NK-92 treated with Interleukin-12 subunit alpha and Interleukin-12 subunit beta, amount 100 ng/mL, for 24 hours (cell line): ENCODE results near the gene CTBP2.

Source experiments
- DNase-seq: peaks from one replicate; lab custom pipeline; 2025; lab: John Stamatoyannopoulos, UW

The CTBP2 gene

DNA sequence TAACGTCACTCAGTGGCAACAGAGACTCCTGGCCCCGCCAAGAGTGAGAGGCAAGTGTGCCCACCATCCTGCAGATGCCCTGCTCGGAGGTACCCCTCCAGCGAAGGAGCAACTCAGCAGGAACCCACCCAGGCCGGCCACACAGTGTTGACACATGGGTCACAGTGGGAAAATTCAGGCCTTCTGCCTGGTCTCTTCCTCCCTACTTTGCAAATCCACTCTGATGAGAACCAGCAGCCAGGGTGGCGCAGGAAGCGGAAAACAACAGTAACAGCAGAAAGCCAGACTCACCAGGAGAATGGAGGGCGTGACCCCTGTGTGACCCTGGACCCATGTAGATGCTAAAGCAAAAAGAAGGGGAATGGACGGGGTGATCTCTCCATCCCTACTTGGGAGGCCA is 53.8 kb downstream of the CTBP2 start:
- no peak for DNase-seq

DNA sequence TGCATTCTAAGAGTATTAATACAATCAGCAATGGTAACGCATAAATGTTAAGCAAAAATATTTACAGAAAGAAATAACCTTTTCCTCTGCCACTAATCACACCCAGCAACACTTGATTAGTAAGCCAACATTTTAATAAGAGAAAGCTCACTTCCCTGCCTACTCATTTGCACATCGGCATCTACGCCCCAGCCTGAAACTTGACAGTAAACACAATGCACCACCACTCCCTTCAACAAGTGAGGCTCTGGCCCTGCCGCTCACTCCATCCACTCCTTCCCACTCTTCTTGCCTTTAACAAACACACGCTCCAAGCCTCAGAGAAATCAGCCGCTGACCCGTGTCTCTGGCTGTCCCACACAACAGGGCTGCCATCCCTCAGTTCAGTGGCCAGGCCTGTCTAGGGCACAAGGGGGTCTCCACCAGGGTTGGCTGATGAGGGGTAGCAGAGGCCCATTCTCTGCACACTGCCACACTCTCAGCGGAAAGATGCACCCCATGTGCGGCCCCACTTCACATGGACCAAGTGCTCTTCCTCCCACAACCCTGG is 54.6 kb downstream of the CTBP2 start:
- no peak for DNase-seq

DNA sequence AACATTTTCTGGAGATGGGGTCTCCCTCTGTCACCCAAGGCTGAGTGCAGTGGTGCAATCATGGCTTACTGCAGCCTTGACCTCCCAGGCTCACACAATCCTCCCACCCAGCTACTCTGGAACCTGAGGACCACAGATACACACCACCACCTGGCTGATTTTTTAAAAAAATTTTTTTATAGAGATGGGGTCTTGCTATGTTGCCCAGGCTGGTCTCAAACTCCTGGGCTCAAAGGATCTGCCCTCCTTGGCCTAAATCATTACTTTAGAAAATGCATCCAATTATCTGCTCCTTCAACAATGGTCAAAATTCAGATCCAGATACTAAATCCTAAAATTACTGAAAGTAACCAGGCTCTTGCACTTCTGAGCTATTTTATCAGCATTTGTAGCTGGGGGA is 55.2 kb downstream of the CTBP2 start:
- no peak for DNase-seq

DNA sequence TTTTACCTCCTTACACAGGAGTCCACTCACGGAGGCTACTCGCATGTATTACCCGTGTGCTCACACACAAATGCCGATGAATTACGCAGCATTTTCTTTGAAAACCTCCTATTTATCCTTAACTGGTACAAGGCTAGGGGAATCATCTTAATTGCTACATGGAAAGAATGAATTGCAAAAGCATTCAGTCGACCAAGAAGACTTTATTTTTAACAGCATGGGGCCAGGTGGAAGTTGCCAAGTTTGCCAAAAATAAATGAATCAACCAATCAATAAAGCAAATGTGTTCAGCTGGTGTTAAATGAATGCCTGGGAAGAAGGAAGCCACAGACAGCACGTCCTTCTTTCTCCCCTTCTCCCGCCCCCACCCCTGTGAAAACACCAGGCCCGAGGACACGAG is 55.8 kb downstream of the CTBP2 start:
- DNase-seq, result no peak

DNA sequence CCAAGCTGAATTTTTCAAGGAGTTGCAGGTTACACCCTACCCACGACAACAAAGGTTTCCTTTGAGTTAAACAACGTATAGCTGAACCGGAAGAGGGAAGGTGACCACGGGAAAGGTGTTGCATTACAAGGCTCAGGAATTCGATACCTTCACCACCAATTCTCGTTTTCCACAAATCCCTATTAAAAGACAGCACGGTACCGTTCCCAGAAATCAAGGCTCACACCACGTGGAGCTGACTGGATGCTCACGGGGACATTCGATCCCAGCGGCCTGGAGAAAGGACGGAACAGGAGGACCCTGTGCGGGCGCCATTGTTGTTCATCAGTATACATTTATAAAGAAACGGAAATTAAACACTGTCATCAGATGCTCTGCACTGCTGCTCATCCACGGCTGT is 56.4 kb downstream of the CTBP2 start:
- no peak for DNase-seq

DNA sequence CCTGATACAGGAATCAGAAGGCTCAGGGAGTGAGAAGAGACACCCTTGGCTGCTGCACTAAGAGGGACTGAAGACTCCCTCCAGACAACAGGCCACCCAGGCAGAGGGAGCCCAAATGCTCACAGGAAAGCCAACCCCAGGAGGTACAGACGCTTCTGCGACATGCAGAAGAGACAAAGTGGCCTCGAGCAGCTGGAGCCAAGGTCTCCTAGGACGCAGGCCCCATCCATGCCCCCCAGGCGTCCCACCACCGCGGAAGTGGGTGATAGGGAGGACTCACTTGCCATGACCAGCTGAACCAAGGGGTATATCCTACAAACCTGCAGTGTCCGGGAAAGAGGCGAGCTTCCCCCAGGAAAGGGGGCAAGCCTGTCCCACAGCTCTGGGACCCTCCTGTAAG is 56.9 kb downstream of the CTBP2 start:
- no peak for DNase-seq

DNA sequence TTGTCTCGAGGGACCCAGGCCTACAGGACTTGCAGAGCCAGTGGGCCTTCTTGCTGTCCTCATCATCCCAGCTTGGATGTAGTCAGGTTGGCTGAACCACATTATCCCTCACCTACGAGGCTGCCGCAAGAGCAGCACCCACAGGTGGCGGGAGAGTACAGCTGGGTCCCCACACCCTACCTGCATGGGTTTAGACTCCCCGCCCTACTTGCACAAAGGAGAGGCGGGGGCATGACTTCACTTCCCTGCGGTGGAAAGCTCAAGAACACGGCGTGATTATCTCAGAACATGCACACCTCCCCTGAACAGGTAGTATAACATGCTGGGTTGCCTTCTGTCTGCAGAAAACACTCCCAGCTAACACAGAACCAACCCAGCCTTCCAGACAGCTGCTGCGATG is 57.5 kb downstream of the CTBP2 start:
- DNase-seq, result no peak

DNA sequence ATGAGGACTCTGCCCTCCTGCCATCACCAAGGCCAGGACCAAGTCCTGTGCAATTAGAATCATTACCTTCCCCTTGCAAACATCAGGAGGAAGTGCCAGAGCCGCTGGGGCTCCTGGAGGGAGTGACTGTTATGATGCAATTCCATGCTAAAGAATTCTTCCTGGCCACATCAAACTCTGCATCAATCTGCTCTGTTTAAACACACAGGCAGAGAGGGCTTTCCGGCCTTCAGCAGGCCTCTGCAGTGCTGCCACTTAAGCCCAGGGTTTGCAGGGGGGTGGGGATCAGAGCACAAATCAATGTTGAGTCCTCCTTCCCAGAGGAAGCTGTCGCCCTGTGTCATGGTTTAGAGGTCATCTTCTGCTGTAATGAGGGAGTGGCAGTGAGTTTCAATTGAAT is 58.1 kb downstream of the CTBP2 start:
- no peak for DNase-seq

DNA sequence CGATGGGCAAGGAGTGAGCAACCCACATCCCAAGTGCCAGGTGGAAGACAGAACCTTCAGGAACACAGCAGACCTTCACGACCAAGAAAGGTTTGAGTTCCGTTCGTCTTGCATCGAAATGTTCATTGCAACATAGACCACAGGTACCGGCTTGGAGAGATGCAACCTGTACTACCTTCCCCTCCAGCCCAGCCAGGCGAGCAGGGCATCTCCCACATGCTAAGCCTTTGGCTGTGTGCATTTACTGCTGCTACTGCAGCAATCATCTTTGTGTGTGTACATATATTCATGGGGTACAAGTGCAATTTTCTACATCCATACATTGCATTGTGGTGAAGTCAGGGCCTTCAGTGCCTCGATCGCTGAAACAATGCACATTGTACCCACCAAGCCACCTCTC is 58.8 kb downstream of the CTBP2 start:
- DNase-seq, result no peak

DNA sequence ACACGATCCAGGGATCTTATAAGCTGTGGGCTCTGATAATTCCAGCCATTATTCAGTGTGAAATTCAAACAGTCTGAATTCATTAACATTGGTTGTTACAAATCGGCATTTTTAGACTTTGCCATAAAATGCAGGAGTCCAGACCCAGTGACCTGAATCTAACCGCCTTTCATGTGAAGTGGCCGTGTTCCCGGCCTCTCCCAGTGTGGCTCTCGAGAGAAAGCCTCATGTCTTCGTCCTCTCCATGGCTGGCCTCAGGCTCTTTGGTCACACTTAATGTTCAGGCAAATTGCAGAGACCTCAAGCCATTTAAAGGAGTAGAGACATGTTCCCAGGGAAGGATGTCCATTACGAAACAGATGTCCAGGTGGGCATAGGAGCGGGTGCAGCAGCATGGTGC is 59.3 kb downstream of the CTBP2 start:
- no peak for DNase-seq

DNA sequence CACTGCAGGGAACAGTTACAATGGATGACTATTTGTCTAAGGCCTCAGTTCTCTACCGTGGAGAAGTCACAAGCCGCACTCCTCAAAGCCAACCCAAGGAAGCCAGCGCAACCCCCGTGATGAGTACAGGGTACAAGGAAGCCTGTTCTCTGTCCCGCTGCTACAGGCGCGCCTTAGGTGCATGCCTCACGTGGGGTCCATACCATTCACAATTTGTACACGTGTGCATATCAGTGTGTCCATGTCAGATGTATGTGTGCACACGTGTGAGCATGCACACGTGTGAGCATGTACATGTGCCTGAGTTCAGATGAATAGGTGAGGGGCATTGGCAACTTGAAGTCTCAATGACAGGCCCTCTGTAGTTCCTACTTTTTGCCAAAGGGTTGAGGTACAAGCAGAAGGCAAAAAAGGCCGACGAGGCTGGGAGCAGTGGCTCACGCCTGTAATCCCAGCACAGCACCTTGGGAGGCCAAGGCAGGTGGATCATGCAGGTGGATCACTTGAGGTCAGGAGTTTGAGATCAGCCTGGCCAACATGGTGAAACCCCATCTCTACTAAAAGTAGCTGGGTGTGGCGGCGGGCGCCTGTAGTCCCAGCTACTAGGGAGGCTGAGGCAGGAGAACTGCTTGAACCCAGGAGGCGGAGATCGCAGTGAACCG is 62.8 kb downstream of the CTBP2 start:
- DNase-seq, result no peak

DNA sequence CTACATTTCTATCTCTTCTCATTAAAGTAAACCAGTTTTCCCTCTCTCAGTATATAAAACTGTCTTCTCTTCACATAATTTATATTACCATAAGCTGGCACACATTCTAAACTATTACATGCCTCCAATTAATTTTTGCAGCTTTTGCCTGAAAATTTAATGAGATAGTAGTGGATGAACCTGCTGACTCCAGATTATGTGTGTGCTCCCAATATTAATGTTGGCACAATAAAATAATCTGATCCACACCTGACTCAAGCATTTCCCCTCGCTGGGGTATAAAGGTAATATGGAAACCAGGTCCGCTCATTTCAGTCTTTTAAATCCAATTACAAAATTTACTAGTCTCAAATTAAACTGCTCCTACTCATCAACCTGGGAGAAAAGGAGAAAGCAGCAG is 63.4 kb downstream of the CTBP2 start:
- DNase-seq, result no peak

DNA sequence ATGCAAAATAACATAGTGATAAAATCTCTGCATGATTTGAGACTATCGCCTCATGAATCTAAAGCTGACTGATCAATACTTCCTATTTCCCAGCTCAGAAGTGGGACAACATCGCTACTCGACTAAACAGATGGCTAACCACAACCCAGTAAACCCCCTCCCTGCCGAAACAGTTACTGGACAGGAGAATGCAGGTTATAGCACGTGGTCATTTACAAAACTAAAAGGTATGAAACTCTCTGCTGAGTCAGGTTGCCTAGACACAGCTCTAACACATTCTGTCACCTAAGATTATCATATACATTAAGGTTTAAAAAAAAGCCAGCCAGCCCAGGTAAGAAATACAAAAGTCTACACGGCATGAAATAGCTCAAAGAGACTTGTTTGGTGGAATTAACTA is 64.0 kb downstream of the CTBP2 start:
- DNase-seq, result no peak

DNA sequence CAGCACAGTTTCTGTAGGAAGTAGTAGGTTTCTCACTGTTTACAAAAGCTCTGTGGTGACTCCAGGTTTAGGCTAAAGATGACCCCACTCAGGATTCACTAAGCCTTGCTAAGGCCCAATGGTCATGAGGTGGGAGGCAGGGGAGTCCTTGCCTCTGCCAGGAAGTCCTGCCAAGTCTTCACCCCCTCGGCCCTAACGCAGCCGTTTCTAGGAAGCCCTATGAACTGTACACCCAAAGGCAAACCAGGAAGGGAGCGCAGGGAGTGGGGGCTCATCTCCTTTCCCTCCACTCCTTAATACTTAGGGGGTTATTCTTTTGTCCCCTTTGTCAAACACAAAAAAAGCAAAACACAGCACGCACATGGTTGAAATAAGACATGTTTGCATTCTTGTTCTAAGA is 64.6 kb downstream of the CTBP2 start:
- no peak for DNase-seq

DNA sequence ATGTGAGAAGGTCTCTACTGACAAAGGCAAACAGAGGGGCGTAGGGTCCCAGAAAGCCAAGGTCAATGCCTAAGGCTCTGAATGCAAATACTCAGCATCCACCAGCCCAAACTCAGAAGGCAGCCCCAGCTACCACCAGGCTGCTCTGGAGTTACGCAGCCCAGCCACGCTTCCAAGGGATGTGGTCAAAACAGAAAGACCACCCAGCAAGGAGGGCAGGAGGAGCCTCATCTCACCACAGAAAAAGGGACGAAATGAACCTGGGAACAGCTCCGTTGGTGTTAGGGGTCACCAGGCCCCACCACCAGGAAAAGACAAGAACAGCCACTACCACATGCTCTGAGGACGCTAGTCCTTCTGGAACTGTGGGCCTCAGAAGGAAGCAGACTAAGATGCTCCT is 65.1 kb downstream of the CTBP2 start:
- no peak for DNase-seq

DNA sequence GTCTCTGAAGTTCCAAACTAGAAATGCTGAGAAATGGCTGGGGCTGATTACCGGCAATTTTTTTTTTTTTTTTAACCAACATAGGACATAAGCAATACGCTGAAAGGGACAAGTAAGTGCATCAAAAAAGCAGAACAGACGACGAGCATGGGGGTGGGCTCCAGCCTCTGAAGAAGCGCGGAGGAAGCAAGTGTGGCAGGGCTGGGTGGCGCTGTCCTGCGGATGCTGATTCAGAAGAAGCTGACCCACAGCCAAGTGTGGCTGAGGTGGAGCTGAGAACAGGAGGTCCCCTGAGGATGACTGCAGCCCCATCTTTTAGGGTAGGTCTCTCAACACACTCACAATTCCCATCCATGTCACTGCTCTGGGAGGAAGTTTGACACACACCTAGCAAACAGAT is 65.6 kb downstream of the CTBP2 start:
- no peak for DNase-seq

DNA sequence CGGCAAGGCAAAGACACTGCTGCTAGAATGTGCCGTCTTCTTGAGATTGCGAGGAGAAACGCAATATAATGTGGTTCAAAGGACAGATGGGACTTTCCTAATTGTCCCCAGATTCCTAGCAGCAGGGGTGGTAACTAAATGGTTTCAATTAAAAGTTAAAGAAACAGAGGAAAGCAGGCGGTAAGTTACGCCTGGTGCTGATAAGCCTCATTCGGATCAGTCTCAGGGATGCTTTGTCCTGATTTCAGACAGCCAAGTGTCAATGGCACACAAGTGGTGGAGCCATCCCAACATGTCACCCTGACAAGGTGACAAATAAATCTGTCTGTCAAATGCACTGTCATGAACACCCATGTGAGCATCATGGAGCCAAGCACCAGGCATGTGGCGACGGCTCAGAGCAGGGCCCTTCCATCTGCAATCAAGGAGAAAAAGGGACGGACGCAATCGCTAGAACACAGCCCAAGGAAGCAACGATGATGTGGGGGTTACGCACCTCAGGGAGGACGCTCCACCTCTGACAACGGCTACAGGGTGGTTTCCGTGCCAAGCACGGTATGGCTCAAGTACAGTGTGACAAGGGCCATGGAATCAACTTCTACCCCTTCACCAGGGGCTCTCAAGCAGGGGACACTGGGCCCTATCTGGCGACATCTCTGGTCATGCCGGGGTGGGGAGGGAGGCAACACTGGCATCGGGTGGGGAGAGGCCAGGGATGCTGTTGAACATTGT is 66.2 kb downstream of the CTBP2 start:
- no peak for DNase-seq

DNA sequence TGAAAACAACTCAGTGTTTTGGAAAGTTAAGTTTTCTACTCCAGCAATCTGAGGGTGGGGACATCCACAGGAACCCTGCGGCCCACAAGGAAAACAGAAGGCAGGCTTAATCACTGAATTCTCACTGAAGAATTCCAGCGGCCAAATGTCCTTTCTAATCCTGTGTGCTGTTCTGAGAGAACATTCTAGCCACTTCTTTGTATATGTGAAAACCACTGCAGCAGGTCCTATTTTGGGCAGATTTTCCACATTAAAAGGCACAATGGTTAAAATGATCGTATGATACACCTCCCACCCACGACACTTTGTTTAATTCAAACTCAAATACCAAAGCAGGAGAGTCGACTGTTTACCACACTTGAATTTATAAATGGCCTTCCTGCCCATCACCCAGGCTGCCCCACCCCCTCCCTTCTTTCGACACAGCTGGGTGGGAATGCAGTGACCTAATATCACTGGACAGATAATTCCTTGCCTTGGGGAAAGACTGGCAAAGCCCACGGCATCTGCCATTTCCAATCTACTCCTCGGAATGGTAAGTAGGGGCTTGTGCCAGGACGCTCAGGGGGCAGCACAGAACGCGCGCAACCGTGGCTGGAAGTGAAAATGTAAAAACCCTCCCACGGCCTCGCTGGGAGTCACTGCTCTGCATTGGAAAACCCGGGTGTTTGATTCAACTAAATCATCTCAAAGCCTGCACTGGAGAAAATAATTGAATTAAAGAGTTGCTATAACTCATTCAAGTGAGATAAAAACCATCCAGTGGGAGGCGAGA is 67.0 kb downstream of the CTBP2 start:
- DNase-seq, result no peak

DNA sequence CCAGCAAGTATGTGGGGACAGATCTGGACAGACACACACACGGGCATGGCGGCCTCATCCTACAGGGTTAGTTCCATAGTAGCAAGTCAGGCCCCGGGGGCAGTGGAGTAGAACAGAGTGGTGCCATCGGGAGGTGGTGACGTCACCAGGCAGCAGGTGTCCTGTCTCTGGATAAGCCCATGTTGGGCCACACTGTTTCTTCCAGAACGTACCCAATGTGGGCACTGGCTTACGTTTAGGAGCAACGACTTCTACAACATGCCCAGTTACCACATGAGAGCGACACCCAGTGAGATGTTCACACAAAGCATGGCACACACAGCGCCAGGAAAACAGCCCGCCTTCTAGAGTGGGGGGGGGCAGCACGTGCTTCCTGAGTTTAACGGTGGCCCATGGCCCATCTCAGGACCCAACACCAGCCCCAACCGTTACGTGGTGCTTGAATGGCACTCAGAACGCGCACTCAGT is 67.8 kb downstream of the CTBP2 start:
- DNase-seq, result no peak

DNA sequence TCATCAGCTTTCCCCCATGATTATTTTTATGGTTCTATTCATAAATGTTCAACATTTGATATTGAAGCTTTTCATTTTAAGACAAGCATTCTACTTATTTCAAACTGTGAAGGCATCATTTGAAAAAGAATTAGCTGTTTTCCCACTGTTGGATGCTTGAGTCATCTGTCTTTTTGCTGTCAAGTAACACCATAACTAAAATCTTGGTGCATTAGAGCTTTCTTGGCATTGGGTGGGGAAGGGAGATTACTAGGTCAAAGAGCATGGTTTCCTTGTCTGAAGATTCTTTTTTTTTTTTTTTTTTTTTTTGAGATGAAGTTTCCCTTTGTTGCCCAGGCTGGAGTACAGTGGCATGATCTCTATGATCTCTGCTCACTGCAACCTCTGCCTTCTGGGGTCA is 68.5 kb downstream of the CTBP2 start:
- no peak for DNase-seq

DNA sequence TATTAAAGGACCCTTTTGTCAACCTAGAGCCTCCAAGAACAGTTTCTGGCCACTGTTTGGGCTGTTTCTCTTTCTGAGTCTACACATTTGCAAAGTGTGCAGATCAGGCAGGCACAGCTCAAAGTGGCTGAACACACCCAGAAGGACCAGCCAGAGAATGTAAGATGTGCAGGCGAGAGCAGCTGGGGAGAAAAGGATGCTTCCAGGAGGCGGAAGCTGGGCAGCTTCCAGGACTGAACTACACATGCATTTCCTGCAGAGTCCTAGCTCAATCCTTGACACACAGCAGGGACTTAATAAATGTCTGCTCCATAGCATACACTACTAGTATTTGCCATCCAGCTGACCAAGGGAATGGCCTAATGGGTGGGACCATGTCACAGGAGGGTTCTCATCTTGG is 70.9 kb downstream of the CTBP2 start:
- DNase-seq, result no peak

DNA sequence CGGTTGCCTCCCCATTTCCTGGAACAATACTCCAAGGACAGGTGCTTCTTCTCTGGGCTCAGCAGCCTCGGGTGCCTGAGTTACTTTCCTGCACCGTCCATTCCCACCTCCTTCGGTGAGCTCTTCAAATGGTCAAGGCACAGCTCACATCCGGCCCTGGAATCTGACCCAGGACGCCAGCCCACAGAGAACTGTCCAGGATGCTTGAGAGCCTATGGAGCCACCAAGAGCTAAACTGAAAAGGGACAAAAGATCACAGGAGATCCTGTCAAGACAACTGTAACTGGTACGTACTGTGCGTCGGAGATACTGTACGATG is 72.5 kb downstream of the CTBP2 start:
- DNase-seq, result no peak
